GM13977 (cell line): ENCODE data around the gene SMARCC1.

Experiments used
- DNase-seq: peaks from one replicate; pipeline ENCODE4 v3.0.0; 2012; ENCODE audit warnings: low spot score
- in situ Hi-C: fragments of 300-500 bp; cut with MboI; formaldehyde crosslinking; loops from one replicate; pipeline ENCODE4 v1.12.0; 2022; ENCODE audit warnings: low sequenced_read_pairs, low pct_unique_long_range_greater_than_20kb, mixed read lengths, inconsistent platforms; ENCODE audit not compliant: unreplicated experiment
- TF ChIP-seq, protein P1 (sequence below): IDR thresholded peaks from 2 replicates; pipeline ENCODE4 v1.5.1; 2012; ENCODE audit warnings: mild to moderate bottlenecking, control low read depth; ENCODE audit not compliant: insufficient read depth; ENCODE audit errors: extremely low read depth, missing control alignments

Gene SMARCC1

DNA sequence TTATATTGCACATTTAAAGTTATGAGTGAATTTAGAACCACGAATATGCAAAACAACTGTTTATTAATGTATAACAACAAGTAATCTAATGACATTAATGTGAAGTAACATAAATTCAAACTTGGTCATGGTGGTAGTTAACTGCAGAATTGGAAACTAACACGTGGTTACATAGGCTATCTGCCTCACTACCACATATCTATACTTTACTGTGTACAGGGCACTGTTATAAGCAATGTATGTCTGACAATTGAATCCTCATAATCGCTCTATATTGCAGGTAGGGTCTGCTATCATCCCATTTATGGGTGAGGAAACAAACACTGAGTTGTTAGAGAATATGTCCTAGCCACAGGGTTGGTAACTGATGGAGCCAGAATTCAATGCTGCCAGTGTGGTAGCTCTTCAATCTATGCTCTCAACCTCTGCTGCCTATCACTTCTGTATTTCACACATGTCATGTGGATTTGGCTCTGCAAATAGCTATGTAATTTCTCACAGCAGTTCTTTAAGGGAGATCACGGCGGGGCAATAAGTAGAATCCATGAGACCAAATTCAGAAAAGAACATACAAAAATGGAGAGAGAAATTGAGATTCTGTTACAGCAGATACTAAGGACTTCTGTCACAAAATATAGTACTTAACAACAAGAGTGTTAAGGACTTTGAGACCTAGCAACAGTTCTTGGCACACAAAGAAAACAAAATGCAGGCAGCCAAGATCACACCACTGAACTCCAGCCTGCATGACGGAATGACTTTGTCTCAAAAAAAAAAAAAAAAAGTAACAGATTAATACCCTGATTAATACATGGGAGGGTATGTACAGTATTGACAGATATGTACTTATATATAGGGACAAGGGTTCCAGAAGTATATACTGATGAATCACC is 103.0 kb downstream of the SMARCC1 start:
- TF ChIP-seq, protein P1, sequence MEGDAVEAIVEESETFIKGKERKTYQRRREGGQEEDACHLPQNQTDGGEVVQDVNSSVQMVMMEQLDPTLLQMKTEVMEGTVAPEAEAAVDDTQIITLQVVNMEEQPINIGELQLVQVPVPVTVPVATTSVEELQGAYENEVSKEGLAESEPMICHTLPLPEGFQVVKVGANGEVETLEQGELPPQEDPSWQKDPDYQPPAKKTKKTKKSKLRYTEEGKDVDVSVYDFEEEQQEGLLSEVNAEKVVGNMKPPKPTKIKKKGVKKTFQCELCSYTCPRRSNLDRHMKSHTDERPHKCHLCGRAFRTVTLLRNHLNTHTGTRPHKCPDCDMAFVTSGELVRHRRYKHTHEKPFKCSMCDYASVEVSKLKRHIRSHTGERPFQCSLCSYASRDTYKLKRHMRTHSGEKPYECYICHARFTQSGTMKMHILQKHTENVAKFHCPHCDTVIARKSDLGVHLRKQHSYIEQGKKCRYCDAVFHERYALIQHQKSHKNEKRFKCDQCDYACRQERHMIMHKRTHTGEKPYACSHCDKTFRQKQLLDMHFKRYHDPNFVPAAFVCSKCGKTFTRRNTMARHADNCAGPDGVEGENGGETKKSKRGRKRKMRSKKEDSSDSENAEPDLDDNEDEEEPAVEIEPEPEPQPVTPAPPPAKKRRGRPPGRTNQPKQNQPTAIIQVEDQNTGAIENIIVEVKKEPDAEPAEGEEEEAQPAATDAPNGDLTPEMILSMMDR = no peak
- DNase-seq = no peak
- in situ Hi-C loops = no loop called here

DNA sequence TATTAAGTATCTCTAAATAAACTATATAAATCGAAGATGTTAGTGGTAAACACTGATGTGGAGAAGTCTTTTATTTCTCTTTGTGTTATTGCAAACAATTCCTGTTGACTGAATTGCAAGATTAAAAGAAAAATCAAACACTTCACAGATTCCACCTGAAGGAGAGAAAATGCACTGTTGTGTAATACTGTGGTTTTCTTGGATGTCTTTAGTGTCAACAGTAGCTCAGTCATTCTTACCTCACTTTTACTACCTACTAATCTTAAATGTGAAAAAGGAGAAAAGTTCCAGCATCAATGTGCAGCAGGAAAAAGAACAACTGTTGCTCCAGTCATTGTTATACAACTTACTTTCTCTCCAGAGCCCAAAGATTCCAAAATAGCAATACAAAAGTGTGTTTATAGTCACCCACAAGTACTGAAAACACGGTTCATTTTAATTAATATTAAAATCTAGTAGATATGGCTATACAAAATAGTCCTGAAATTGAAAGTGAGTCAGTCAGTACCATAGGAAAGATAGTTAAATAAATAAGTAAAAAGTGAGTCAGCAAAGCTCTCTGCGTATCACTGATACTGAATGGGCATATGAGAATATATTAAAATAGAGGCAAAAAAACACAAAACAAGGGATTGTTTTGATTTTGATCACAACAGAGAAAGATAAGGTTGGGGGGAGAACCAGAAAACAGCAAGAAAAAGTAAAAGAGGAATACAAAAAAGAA is 112.5 kb downstream of the SMARCC1 start:
- in situ Hi-C loops = no loop called here
- TF ChIP-seq, protein P1 = no peak
- DNase-seq = no peak

DNA sequence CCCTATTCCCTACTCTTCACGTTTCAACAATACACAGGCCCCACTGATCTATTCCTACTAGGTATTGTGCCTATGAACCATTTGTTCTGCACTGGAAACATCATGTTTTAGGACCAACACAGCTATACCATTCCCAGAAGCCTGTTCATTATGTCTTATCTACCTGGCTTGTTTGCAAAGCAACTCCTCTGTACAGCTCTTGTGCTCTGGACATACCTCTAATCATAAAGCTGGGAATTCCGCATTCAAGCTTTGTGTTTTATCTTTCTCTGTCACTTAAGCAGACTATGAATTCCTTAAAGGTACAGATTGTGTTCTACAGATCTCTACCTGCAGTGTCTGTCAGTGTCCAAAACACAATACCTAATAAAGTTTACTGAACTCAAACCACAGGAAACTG is 115.6 kb downstream of the SMARCC1 start:
- in situ Hi-C loops = no loop called here
- no peak for DNase-seq
- TF ChIP-seq, protein P1 = no peak

DNA sequence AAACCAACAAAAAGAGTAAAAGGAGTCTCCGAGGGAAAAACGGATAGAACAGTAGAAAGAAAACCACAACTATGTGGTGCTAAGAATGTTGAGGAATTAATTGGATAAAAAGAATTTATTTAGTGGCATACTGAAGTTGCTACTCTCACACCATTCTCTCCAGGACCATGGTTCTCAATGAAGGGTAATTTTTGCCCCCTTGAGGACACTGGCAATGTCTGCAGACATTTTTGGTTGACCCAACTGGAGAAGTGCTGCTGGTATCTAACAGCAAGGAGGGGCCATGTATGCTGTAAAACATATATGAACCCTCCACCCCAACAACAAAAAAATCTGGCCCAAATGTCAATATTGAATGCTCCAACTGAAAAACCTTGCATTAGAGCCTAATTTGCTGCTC is 117.2 kb downstream of the SMARCC1 start:
- DNase-seq = no peak
- in situ Hi-C loops = no loop called here
- TF ChIP-seq, protein P1 = peak; percentile 18

DNA sequence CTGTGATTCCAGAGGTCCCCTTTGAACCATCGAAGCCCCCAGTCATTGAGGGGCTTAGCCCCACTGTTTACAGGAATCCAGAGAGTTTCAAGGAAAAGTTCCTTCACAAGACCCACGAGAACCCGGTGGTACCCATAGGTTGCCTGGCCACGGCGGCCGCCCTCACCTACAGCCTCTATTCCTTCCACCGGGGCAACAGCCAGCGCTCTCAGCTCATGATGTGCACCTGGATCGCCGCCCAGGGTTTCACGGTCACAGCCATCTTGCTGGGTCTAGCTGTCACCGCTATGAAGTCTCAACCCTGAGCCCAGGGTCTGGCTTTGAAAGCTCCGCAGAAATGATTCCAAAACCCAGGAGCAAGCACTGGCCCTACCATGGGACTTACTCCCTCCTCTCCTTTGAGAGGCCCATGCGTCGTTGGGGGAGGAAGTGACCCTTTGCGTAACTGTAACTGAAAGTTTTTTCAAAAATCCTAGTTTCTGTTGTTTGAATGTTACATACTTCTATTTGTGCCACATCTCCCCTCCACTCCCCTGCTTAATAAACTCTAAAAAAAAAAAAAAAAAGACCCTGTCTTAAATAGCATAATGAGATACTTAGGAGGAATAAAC is 118.0 kb downstream of the SMARCC1 start:
- TF ChIP-seq, protein P1 = no peak
- DNase-seq = no peak
- in situ Hi-C loops = no loop called here

DNA sequence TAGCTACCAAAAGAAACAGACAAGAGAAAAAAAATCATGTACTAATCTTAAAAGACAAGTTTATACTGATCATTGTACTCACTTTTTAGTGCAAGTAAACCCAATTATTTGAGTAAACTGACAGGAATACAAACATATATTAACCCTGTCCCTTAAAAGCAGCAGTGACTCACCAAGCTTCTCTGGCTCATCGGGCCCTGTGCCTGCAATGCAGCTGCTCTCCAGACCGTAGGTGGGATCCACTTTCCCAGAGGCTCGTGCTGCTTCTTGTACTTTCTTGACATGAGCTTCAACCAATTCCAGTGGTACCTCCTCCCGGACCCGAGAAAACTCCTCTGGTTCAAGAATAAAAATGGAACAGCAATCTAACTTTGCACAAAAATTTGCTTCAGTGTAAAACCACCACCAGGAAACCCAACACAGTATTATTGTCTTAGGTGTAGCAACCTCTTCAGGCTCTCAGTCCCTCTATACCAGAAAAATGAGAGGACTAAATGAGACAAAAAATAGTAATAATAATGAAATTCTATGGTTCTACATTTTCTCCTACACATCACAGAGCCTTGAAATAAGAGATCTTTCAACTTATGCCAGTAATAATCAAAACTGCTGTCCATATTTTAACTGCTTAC is 120.5 kb downstream of the SMARCC1 start:
- TF ChIP-seq, protein P1 = no peak
- in situ Hi-C loops = no loop called here

More for the DNA sequence above, 120.5 kb downstream of the SMARCC1 start:
- DNase-seq = no peak
